ENCODE measurements around the gene DUSP12. TPM values are rescaled to one million over a fixed set of nuclear protein-coding genes. Genes with fewer than 3 reads are reported as not detected.

The DUSP12 gene
- total RNA-seq, 1 donor from 2014 or later: 21.8 TPM

- H3K4me3 Mint-ChIP-seq (ENCODE audit: unreplicated experiment): no peak overlapping the region
- no peaks in the 10 kb centered on the region for H3K27me3 Mint-ChIP-seq (ENCODE audit: unreplicated experiment)
These were observed 22.4 kb downstream of the DUSP12 start for GRCh38 chr1:161771973-161772372.

DNA sequence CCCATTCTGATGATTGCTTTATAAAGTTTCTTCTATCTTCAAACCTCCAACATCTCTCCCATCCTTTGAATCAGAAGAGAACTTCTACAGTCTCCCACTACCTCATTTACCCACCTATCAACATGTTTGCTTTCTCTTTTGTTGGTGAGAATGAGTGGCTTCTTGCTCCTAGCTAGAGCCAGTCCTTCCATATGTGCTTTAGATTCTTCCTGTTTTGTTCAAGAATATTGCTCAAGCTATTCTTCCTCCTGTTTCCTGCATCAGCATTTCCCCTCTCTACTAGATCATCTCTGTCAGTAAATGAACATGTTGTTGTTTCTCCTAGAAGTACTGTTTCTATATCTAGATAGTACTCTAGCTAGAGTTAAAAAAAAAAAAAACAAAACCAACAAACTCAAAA is 22.8 kb downstream of the DUSP12 start:
- H3K27me3 Mint-ChIP-seq (ENCODE audit: unreplicated experiment): no peaks in the 10 kb centered on the region
- H3K4me3 Mint-ChIP-seq (ENCODE audit: unreplicated experiment): no peak overlapping the region
- H3K36me3 Mint-ChIP-seq (ENCODE audit: unreplicated experiment): no peaks in the 10 kb centered on the region
- H3K27ac Mint-ChIP-seq (ENCODE audit: unreplicated experiment): no peak overlapping the region
- H3K9me3 Mint-ChIP-seq (ENCODE audit: unreplicated experiment): no peaks in the 10 kb centered on the region
- TF ChIP-seq CTCF (IDR thresholded peaks at IDR 0.05): no peak
- H3K4me1 Mint-ChIP-seq (ENCODE audit: unreplicated experiment): peaks cover 14% of the 10 kb centered on the region
- no peak for DNase-seq (ENCODE audit: extremely low spot score, unreplicated experiment)

More at GRCh38 chr1:161771973-161772372, 22.4 kb downstream of the DUSP12 start:
- H3K4me1 Mint-ChIP-seq (ENCODE audit: unreplicated experiment): peaks cover 19% of the 10 kb centered on the region
- H3K36me3 Mint-ChIP-seq (ENCODE audit: unreplicated experiment): no peaks in the 10 kb centered on the region
- no peaks in the 10 kb centered on the region for H3K9me3 Mint-ChIP-seq (ENCODE audit: unreplicated experiment)
- TF ChIP-seq CTCF (IDR thresholded peaks at IDR 0.05): no peak
- no peak for DNase-seq (ENCODE audit: extremely low spot score, unreplicated experiment)
- H3K27ac Mint-ChIP-seq (ENCODE audit: unreplicated experiment): no peak overlapping the region

DNA sequence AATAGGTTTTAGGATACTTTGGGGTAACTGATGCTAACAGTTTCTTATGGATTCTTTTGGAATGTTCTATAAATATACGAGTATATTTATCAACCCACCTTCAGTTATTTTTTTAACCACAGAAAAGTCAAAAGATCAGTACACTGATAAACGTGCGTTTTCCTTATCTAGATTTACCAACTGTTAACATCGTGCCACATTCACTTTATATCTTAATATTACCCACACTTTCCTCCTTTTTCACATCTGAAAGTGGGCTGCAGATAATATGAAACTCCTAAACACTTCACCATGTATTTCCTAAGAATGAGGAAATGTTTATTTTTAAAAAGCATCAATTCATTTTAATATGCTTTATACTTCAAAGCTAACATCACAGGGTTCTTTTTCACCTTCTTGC is 24.2 kb downstream of the DUSP12 start:
- Mint-ChIP-seq H3K9me3 (ENCODE audit: unreplicated experiment) (no peaks in the 10 kb centered on the region), H3K36me3 (ENCODE audit: unreplicated experiment) (peaks cover 1% of the 10 kb centered on the region), H3K27ac (ENCODE audit: unreplicated experiment) (no peak overlapping the region), H3K4me1 (ENCODE audit: unreplicated experiment) (peaks cover 4% of the 10 kb centered on the region), H3K27me3 (ENCODE audit: unreplicated experiment) (no peaks in the 10 kb centered on the region), H3K4me3 (ENCODE audit: unreplicated experiment) (no peak overlapping the region)
- no peak for DNase-seq (ENCODE audit: extremely low spot score, unreplicated experiment)
- no peak for TF ChIP-seq CTCF (IDR thresholded peaks at IDR 0.05)

GRCh38 chr1:161777261-161777660 is 27.7 kb downstream of the DUSP12 start:
- Mint-ChIP-seq H3K27me3 (ENCODE audit: unreplicated experiment) (no peaks in the 10 kb centered on the region), H3K36me3 (ENCODE audit: unreplicated experiment) (peaks cover 9% of the 10 kb centered on the region), H3K4me1 (ENCODE audit: unreplicated experiment) (peaks cover 6% of the 10 kb centered on the region), H3K4me3 (ENCODE audit: unreplicated experiment) (no peak overlapping the region), H3K27ac (ENCODE audit: unreplicated experiment) (no peak overlapping the region), H3K9me3 (ENCODE audit: unreplicated experiment) (no peaks in the 10 kb centered on the region)
- TF ChIP-seq CTCF (IDR thresholded peaks at IDR 0.05): no peak
- no peak for DNase-seq (ENCODE audit: extremely low spot score, unreplicated experiment)

- Mint-ChIP-seq H3K4me3 (ENCODE audit: unreplicated experiment) (no peak overlapping the region), H3K9me3 (ENCODE audit: unreplicated experiment) (no peaks in the 10 kb centered on the region), H3K36me3 (ENCODE audit: unreplicated experiment) (peaks cover 11% of the 10 kb centered on the region), H3K27ac (ENCODE audit: unreplicated experiment) (no peak overlapping the region), H3K4me1 (ENCODE audit: unreplicated experiment) (peaks cover 6% of the 10 kb centered on the region), H3K27me3 (ENCODE audit: unreplicated experiment) (no peaks in the 10 kb centered on the region)
- DNase-seq (ENCODE audit: extremely low spot score, unreplicated experiment): no peak
- no peak for TF ChIP-seq CTCF (IDR thresholded peaks at IDR 0.05)
These were observed 28.9 kb downstream of the DUSP12 start for GRCh38 chr1:161778522-161778921.

Data from osteocyte (in vitro differentiated cells).